NCI-H2107 treated with DMSO at 0.1 percent for 48 hours (cell line): ENCODE measurements around the gene KCNJ9.

Experiments
- DNase-seq: peaks from one replicate; lab custom pipeline; 2025; ENCODE audit not compliant: unreplicated experiment; lab: John Stamatoyannopoulos, UW

The KCNJ9 gene

DNA sequence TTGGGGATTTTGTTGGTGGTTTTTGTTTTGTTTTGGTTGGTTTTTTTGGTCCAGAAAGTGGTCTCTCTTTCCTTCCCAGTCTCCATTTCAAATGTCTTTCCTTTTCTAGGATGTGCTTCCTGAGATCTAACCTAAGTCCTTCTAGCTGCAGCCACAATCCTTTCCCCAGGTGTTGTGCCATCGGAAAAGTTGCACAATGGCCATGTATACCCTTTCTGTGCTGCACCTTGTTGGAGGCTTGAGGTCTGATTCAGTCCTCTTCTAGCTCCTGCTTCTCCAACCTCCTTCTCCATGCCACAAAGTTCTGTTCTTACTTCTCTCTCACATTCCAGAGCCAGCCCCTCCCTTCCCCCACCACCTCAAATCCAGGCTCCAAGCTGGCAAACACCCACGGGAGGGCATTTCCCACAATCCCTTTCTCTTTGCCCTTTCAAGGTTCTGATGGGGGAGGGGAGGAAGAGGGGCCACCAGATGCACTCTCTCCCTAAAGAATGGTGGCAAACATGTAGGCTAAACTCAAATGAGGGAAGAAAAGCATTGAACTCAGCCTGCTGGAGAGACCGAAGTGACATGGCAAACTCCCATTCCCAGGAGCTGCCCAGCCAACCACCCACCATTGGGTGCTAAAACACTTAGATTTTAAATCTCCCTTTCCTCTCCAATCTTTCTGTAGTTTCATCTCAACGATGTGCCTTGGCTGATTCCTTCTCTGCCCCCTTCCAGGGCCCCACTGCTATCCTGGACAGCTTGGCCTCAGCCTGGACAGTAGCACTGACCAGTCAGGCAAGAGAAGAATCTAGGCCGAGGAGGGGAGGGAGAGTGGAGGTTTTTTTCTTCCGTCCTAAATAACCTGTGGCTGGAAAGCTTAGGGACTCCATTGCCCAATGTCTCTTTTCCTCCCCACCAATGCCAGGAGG, 14.3 kb upstream of the KCNJ9 start:
- no peak for DNase-seq

DNA sequence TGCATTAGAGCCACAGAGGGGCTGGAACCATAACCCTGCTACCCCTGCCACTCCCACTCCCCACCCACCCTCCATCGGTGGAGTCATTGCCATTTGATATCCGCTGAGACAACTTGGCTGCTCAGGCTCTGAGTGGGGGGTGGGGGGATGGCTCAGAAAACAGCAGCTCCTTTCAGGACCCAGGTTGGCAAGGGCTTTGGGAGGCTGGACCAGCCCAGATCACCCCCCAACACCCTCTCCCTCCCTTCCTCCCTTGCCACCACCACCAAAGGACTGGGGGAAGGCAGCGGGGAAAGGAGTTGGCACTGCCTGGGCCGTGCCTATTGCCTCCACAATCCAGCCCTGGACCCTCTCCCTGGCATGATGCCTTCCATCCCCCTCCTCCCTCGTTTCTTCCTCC, 13.1 kb upstream of the KCNJ9 start:
- DNase-seq = no peak

DNA sequence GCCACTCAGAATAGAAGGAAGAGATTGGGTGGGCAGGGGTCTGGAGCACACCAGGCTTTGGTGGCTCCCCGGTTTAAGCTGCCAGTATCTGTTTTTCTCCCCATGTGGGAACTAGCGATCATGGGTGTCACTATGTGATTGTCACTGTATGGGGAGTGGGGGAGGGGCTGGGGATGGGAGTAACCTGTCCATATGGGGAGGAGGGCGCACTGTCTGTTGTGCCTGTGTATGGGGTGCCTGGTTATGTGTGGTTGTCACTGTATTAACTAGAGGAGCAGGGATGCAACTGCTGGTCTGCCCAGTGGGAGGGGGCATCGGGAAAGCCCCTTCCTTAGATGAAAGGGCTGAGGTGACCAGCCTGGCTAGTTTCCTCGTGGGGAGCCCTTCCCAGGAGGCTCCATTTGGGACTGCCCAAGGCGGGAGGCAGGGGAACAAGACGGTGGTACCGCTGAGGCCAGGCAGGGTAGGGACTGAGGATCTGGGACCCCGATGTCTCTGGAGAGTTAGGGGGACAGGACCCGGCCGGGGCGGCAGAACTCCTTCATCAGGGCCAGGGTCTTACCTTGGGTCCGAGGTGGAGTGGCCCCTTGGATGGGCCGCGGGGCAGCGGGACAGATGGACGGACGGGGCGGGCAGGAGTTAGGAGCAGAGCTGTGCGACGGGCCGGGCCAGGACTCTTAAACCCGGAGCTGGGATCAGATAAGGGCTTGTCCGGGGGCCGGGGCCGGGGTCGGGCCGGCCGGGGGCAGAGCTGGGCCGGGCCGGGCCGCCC, 11.7 kb upstream of the KCNJ9 start, which contains the start of gene KCNJ10:
Gene KCNJ10, minus strand, starts transcription at position 701 of the 772 bp plus-strand sequence. CDS start 27,628 bp downstream, outside the sequence.
- DNase-seq = no peak

DNA sequence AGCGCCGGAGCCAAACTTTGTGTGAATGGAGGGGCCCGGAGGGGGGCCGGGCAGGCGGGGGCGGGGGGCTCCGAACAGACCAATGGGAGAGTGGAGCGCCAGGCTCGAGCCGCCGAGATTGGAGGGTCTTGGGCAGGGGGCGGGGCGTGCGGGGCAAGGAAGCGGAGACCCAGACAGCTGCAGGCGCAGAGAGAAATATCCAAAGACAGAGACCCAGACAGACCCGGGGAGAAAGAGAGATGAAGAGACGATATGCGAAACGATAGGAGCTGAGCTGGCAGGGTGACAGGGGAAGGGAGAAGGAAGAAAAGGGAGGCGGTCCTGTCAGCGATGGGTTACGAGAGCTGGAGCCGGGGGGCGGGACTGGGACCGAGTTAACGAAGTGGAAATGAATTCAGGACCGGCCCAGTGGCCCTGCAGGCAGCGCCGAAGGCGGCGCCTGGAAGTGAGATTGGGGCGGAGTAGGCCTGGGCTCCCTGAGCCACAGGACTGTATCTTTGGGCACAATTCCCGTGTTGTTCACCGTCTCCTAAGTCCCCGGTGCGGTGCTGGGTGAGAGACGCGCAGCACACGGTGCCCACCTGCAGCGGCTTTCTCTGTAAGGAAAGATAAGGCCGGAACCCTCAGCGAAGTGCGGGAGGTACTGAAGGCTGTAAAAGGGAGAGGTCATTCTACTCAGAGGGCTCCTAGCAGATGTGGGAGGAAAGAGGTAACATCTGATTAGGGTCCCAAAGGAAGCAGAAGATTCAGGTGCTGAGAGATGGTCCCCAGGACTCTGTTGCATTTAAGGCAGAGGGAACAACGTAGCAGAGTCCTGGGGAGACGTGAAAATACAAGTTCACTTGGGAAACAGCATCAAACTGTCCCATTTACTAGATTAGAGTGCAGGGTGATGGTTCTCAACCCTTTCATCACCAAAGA, 10.8 kb upstream of the KCNJ9 start:
- DNase-seq = peak; percentile 24

DNA sequence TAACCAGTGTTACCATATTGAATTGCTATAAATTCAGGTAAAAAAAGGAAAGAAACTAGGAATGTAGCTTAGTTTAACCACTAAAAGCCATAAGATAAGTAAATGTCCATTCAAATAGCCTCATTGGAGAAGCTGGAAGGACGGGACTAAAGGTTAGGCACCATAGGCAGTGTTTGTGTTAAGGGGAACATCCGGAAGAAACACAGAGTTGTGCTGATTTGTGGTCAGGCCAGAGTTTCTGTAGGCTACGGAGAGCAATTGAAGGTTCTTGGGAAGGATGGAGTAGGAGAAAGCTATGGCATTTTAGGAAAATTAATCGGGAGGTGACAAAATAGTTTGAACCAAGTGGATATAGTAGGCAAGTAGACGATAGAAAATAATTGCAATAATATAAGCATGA, 10.0 kb upstream of the KCNJ9 start:
- DNase-seq = no peak

DNA sequence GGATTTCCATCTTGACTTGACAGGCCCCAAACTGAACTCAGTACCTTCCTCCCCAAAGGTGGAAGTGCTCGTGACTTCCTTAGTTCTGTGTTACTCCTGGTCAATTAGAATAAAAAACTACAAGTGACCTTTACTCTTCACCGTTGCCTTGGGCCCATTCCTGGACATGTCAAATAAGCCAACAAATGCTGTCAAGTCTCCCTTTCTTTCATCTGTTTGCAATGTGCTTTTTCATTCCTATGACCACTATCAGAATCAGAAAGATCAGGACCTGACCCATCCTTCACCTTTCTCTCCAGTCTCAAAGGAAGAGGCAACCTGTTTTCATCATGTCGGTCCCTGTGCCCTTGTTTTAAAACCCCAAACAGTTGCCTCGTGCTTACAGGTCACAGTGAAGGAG, 6.5 kb upstream of the KCNJ9 start:
- no peak for DNase-seq

DNA sequence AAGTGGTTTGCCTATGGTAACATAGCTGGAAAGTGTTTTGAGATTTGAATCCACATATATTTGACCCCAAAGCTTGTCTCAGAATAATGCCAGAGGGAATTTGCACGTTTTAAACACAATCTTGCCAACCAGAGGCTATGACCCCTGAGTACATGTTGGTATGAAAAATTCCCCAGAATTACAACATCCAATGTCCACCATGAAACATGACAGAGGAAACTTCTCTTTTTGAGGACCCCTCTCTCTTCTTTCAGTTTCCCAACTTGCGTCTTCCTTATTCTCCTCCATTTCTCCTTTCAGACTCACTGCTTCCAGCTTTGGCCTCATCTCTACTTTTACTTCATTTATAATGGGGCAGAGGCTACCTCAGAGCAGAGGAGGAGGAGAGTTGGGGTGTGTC, 5.5 kb upstream of the KCNJ9 start:
- DNase-seq = no peak

DNA sequence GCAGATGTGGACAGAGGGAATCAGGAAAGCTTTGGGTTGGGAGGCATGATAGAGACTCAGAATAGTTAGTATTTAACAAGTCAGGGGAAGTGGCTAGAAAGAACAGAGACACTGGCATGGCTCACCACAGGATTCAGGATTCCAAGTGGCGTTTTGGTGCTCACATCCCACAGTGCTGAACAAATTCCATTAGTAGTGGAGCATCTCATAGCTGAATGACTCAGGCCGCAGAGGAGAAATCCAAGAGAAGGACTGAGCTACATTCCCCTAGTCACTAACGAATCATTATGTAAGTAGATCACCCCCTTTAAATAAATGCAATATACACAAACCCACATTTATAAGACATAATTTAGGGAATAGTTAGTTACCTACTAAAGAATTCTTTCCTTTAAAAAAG, 5.0 kb upstream of the KCNJ9 start:
- DNase-seq = no peak

DNA sequence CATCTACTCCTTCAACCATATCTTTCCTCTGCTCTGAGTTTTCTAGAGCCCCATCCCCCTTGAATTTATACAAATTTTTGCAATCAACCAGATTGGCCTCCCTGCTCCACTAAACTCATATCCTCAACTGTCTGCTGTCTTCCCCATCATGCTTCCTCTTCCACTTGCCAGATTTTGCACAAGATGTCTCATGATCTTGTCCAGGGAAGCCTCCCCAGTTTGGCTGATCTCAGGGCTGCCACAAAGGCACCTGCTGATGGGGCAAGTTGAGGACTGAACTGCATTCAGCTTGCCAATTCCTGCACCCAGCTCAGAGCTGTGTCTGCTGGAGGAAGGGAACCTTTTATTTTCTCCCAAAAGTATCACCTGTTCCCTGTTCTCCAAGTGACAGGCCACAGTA, 3.9 kb upstream of the KCNJ9 start:
- DNase-seq = no peak

DNA sequence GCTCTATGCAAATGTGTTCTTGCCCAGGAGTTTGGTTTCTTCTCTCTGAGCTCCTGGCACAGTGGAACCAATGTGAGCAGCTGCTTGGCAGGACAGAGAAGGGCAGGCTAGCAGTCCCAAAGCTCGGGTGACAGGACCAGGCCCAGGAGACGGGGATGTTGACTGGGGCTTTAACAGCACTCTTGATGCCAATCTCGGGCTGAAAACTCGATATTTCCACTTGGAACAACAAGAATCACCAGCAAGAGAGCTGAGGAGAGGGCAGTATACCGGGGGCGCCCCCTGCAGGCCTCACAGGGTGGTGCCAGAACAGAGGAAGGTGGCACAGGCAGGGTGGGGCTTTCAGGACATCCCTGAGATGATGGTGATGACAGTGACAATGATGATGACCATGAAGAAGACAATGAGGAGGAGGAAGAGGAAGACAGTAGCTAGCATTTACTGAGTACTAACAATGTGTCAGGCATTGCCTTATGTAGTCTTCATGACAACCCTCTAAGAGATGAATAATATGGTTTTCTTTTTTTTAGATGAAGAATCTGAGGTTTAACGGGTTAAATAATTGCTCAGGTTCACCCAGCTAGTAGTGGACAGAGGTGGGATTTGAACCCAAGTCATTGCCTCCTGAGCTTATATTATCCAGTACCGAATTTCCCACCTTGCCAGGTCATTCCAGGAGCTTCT, 2.7 kb upstream of the KCNJ9 start:
- DNase-seq = no peak

DNA sequence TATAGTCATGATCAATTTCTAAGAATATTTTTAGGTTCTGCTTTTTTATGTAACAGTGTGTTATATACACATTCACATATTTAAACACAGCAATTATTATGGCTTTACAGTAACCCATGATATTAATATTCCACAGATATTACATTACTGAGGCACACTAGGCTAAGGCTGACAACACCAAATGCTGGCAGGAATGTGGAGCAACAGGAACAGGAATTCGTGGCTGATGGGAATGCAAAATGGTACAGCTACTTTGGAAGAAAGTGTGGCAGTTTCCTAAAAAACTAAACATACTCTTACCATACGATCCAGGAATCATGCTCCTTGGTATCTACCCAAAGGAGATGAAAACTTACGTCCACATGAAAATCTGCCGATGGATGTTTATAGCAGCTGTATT, 1.9 kb upstream of the KCNJ9 start:
- DNase-seq = no peak

DNA sequence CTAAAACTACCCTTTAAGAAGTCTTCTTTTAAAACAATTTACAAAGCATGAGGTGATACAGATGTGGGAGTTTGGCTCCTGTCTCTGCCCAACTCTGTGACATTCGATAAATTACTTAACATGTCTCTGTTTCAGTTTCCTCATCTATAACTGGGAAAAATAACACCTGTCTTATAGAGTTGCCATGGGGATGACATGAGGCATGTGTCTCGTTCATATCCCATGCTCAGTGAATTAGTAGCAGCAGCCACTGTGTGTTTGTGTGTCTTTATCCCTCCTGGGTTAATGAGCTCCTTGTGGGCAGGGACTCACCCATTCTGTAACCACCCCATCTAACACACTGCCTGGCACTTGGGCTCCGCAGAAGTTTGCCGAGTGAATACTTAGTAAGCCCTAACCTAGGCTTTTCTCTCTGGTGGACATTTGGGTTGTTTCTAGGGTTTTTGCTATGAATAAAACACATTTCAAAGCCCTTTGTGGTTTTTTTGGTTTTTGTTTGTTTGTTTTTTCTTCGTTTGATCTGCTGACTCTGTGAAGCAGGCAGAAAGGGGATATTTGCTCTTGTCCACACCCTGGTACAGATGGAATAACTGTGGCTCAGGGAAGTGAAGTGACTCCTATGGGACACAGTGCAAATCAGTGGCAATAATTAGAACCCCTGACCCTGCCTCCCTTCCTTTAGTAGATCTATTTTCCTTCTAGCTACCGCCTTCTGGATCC, 797 bp upstream of the KCNJ9 start:
- DNase-seq = no peak

DNA sequence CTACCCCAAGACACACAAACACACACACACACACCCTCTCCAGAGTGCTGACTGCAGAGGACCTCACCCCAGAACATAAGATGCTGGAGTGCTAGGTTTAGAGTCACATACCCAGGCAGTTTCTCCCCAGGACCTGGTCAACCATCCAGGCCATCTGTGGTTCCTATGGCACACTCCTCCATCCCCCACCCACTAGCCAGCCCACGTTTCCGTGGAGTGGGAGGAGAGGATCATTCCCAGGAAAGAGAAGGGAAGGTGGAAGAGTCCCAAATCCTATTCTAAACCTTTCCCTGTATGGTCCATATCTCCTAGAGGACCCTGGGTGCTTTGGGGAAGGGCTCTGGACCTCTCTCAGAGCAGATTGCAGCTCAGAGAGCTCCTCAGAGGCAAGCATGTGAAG, 1.1 kb downstream of the KCNJ9 start:
- DNase-seq = no peak

DNA sequence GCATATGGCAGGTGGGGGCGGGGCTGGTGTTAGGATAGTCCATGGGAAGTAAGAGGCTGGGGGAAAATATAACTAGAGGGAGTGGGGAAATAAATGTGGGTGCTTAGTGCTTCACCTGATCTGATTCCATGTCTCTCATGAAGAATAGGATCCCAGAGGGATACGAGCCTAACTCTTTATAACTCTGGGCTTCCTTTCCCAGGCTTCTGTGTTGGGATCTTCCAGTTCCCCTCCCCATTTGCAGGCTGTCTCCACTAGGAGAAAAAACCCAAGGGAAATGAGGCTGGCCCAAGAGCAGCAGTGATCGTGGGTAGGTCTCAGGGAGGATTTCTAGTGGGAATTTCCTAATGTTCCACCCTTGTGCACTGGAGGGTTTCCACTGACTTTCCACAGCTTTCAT, 1.6 kb downstream of the KCNJ9 start:
- no peak for DNase-seq

DNA sequence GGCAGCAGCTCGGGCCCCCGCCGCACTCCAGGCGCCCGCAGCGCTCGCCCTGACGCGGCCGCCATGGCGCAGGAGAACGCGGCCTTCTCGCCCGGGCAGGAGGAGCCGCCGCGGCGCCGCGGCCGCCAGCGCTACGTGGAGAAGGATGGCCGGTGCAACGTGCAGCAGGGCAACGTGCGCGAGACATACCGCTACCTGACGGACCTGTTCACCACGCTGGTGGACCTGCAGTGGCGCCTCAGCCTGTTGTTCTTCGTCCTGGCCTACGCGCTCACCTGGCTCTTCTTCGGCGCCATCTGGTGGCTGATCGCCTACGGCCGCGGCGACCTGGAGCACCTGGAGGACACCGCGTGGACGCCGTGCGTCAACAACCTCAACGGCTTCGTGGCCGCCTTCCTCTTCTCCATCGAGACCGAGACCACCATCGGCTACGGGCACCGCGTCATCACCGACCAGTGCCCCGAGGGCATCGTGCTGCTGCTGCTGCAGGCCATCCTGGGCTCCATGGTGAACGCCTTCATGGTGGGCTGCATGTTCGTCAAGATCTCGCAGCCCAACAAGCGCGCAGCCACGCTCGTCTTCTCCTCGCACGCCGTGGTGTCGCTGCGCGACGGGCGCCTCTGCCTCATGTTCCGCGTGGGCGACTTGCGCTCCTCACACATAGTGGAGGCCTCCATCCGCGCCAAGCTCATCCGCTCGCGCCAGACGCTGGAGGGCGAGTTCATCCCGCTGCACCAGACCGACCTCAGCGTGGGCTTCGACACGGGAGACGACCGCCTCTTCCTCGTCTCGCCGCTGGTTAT, 2.8 kb downstream of the KCNJ9 start:
- DNase-seq = peak; percentile 52

DNA sequence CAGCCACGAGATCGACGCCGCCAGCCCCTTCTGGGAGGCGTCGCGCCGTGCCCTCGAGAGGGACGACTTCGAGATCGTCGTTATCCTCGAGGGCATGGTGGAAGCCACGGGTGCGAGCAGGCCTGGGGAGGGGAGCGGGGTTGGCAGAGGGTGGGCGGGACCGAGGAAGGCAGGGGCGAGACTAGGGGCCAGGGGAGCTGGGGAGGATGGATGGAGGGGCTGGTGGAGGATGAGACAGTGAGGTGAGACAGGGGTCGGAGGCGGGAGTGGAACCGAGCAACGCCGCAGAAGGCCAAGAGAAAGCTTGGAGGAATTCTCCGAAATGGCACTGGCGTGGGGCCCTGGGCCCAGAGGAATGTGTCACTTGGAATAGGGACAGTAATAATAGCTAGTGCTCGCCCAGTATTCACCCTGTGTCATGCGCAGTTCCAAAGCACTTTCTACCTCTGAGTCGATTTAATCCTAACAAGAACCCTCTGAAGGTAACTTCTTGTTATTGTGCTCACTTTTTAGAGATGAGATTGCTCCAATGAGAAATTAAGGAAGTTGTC, 3.5 kb downstream of the KCNJ9 start:
- DNase-seq = no peak

DNA sequence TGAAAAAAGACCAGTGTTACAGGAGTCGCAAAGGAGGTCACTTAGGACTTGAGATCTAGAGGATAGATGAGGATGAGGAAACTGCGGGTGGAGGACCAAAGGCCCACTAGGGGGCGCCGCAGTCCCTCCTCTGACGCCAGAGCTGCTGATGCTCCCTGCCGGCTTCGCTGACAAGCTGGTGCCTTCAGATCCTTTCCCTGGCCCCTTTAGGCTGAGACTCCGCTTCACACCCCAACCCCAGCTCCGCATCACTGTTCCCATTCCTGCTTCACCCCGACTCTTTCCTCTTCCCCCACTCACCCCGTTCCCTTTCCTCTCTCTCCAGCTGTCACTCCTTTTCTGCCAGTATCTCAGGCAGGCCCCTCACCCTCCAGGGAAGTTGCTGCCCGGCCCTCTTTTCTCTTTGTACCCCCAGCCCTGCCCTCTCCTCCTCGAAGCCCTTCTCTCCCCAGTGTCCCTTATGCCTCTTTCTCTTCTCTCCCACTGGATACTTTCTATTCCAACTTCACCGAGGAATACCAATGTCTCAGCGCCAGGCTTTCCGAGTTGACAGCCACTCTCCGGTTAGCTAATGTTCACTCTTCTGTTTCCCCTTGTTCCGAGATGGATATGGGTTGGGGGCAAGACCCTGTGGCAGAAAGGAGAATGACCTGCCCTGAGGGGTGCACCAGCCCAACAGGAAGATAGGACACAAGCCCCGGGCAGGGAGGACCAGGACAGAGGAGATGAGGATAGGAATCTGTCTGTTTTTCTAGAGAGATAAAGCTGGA, 4.5 kb downstream of the KCNJ9 start:
- DNase-seq = peak; percentile 38

DNA sequence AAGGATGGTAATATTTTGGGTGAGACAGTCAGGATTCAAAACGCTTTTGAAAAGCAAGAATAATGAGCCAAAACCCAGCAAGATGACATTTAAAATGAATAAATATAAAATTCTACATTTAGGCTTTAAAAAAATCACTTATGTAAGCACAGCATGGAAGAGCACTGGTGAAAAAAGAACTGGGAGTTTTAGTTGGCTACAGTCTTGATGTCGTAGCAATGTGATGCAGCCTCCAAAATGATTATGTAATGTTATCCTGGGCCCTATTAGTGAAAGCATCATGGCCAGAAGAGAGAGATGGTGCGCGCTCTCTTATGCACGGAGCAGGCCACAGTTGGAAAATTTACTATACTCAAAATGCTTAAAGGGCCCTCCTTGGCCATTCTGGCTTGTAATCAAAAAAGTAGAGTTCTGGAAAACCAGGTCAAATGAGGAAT, 5.1 kb downstream of the KCNJ9 start:
- DNase-seq = no peak
